ENCODE data around the gene GGT6.

DNA sequence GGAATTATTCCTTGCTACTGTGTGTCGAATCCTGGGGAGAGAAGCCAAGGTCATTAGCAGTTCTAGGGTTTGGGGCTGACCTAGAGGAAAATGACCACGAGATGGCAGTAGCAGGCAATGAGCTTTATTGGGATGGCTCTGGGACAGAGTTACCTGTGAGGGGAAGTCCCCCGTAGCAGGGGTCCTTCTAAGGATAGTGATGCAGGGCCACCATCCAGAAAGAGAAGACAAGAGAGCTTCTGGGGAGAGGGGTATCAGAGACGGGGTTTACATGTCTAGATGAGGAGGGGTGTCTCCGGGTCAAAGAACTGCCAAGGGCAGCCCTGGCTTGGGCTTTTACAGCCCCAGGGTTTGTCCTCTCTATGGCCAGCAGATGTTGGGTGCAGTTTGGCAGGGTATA lies 6.4 kb upstream of the GGT6 start:
- TF ChIP-seq, protein P1, sequence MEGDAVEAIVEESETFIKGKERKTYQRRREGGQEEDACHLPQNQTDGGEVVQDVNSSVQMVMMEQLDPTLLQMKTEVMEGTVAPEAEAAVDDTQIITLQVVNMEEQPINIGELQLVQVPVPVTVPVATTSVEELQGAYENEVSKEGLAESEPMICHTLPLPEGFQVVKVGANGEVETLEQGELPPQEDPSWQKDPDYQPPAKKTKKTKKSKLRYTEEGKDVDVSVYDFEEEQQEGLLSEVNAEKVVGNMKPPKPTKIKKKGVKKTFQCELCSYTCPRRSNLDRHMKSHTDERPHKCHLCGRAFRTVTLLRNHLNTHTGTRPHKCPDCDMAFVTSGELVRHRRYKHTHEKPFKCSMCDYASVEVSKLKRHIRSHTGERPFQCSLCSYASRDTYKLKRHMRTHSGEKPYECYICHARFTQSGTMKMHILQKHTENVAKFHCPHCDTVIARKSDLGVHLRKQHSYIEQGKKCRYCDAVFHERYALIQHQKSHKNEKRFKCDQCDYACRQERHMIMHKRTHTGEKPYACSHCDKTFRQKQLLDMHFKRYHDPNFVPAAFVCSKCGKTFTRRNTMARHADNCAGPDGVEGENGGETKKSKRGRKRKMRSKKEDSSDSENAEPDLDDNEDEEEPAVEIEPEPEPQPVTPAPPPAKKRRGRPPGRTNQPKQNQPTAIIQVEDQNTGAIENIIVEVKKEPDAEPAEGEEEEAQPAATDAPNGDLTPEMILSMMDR (IDR thresholded peaks at IDR 0.05), result peak; percentile 74 to 80 (median 76)
- TF ChIP-seq POLR2A (IDR thresholded peaks at IDR 0.05), result no peak
